Cerebellar cortex (tissue), 1 donor: ENCODE results near the gene WSCD1.
A peak's percentile ranks its signal among the peaks of the same experiment; 100 is the strongest.

Experiments used
- DNase-seq: peaks from one replicate; pipeline ENCODE4 v3.0.0-alpha.2; 2015; ENCODE audit warnings: low spot score

WSCD1 gene

DNA sequence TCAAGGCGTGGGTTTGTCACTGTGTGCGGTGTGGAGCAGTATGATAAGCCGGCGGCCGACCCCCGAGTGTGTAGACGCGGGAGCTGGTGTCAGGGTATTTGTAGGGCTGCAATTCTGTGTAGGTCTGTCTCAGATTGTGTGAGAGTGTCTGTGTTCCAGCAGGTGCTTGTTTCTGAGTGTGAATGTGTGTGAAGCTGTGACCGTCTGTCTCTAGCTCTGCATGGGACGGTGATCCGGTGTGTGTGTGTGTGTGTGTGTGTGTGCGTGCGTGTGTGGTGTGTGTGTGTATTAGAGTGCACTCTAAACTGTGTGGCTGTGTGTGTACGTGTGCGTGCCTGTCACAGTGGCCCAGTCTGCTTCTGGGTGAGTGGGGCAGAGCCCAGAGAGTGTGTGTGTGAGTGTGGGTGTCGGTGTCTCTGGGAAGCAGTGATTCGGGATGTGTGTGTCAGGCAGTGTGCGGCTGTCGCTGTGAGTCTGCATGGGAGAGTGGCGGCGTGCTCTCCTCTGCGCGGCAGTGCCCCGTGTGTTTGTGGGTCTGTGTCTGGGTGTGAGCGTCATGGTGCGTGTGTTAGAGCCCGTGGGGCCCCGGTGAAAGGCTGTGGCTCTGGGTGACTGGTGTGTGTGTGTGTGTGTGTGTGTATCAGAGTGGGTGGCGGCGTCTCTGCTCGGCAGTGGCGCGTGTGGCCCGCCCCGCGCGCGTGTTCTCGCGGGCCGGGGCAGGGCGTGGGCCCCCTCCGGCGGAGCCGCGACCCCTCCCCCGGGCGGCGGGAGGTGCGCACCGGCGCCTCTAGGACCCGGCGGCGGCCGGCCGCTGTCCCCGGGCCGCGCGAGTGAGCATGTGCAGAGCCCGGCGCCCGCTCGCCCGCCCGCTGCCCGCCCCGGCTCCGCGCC lies at the start of gene WSCD1:
Gene WSCD1 (plus strand): TSS at position 841 of the 891 bp plus-strand sequence. CDS start 10,280 bp downstream, outside the sequence.
- DNase-seq = peak; percentile 34

DNA sequence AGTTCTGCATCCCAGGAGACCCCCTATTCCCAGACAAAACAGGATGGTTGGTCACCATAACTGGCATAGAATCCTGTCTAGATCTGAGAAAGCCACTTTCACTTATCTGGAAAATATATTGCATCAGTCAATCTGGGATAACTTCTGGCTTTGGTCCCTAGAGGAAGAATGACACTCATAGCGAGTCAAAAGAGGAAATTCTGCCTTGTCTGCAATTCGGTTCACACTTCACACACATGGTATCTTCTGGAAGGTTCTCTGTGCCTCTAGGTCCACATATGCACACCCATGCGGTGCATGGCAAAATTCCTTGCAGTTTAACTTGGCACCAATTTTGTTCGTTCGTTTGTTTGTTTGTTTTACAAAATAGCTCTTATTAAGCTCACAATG lies 49.2 kb upstream of the WSCD1 start:
- no peak for DNase-seq

DNA sequence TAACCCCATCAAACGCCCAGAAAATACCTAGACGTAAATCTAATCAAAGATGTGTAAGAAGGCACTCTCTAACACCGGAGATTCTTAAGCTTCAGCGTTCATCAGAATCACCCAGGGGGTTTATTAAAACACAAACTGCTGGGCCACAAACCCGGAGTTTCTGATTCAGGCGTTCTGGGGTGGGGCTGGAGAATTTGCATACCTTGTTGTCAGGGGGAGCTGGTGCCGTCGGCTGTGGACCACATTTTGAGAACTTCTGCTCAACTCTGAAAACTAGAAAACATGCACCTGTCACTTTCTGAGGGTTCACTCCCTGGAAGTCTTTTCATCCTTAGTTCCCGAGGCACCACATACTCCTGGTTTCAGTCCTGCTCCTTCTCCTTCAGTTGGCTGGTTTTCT lies 48.6 kb upstream of the WSCD1 start:
- DNase-seq = no peak

DNA sequence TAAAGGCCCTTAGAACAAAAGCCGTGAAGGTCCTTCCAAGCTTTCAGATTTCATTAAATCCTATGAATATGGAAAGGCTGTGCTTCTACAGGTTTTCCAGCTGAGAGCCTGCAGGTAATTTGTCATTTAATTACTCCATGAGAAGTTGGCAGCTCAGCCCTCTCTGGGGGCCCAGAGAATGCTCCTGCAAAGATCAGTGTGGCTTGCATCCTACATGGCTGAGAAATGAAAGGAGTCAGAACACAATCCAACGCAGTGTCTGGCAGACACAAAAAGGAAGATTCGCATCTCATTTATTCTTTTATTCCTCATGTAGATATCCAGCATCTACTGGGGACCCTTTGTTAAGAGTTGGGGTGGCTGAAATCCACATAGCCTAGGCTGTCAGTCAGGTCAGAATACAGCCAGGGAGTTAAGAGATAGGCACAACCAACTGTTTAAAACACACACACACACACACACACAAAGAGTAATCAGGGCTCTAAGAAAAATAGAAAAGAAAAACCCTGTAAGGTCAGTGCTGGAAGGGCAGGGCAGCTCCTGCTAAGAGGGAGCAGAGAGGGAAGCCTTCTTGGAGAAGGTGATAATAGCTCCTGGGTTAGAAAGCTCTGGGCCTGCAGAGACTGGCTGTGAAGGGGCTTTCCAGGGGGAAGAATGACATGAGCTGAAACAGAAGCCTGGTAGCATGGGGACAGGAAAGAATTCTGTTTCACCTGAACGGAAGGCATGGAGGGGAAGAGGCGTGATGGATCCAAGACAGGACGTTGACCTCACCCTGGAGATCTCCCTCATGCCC lies 46.9 kb upstream of the WSCD1 start:
- DNase-seq = no peak

GRCh38 chr17:6024576-6024975 lies 45.6 kb upstream of the WSCD1 start:
- DNase-seq = no peak

- no peak for DNase-seq
These were observed 42.7 kb upstream of the WSCD1 start for GRCh38 chr17:6027342-6028024.

DNA sequence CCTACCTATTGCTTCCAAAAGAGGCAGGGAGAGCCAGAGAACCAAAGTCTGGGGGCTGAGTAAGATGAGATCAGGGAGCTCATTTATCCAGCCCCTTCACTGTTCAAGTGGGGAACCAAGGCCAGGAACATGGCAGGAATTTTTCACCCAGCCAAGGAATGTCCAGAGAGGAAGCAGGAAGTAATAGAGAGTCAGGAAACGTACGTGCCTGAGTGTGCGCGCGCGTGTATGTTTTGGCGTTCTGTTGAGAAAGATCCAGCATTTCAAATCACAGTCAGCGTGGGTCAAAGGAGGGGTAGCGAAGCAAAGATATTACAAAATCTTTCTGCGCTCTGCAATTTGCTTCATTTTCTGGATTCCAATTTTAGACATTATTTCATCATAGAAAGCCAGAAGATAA lies 41.9 kb upstream of the WSCD1 start:
- no peak for DNase-seq

GRCh38 chr17:6035801-6036394 lies 34.3 kb upstream of the WSCD1 start:
- peak; percentile 37 for DNase-seq

- DNase-seq = no peak
These were observed 29.7 kb upstream of the WSCD1 start for GRCh38 chr17:6040504-6040903.

GRCh38 chr17:6041246-6041645 lies 28.9 kb upstream of the WSCD1 start:
- peak; percentile 93 for DNase-seq

- no peak for DNase-seq
These were observed 26.8 kb upstream of the WSCD1 start for GRCh38 chr17:6043405-6043804.

GRCh38 chr17:6044261-6044660 lies 25.9 kb upstream of the WSCD1 start:
- peak; percentile 65 for DNase-seq

- DNase-seq = peak; percentile 94
These were observed 24.4 kb upstream of the WSCD1 start for GRCh38 chr17:6045621-6046357.

DNA sequence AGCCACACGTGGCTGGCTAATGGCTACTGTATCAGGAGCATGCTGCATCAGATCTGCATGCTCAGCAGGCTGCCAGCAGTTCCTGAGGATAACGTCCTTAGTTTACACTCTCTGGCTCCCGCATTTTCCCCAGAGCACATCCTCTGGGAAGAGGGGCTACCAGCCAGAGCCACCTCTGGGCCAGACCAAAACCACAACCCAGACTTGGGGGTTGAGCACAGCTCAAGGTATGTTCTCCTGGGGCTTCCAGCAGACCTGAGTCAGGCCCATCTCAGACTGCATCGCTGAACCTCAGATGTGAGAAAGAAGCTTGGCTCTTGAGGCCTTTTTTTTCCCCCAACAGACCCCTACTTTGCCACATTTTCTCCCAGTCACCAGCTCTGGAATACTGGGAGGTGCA lies 23.7 kb upstream of the WSCD1 start:
- DNase-seq = no peak

GRCh38 chr17:6046931-6047330 lies 23.2 kb upstream of the WSCD1 start:
- no peak for DNase-seq

- no peak for DNase-seq
These were observed 22.2 kb upstream of the WSCD1 start for GRCh38 chr17:6047966-6048365.

GRCh38 chr17:6048486-6048885 lies 21.7 kb upstream of the WSCD1 start:
- no peak for DNase-seq

DNA sequence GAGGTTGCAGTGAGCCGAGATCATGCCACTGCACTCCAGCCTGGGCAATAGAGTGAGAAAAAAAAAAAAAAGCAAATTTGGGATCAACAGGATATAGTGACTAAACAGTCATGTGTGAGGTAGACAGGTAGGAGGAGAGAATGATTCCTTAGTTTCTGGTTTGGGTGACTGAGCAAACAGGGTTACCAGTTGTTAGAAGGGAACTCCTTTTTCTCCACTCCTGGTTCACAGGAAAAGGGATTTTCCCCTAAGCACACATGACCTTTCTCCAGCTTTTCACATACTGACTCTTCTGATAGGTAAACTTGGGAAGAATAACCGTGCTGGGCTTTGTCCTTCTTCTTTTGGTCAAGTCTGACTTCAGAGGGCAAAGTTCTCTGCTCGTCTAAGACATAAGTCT lies 17.3 kb upstream of the WSCD1 start:
- DNase-seq = no peak

- no peak for DNase-seq
These were observed 15.8 kb upstream of the WSCD1 start for GRCh38 chr17:6054372-6054771.

GRCh38 chr17:6056104-6056503 lies 14.1 kb upstream of the WSCD1 start:
- no peak for DNase-seq

- no peak for DNase-seq
These were observed 12.6 kb upstream of the WSCD1 start for GRCh38 chr17:6057562-6057961.
